ENCODE measurements around the gene TIMM22.

DNA sequence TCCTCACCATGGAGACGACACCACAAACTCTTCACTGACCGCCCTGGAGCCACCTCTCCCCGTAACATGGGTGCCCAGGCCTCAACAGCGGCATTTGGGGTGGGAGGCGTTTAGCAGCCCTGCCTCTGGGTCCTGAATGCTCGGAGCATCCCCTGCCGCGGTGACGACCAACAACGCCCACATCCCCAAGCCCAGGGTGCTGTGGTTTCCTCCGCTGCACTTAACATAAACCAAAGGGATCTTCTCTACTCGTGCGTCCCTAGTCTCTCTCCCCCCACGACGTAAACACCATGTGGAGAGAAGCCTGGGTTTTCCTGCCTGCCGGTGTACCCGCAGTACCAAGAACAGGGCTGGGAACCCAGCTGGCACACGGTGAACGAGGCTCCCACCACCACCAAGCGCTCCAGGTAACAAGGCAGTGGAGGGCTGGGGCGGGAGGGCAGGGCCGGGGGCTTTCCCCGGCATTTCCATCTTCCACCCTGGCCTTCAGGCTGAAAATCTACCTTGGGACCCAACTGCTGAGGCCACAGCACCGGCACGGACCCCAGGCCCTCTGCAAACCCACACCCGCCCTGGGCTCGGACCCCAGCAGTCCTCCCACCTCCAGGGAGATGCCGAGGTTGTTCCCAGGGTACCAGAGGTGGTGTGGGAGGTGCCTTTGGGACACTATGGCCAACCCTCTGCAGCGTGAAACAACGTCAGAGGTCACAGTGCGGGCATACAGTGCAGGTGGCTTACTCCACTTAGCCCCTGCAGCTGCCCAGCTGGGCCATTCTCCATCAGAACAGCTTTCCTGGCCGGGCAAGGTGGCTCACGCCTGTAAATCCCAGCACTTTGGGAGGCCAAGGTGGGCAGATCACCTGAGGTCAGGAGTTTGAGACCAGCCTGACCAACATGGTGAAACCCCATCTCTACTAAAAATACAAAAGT is 54.3 kb downstream of the TIMM22 start:
- TF ChIP-seq, protein P1, sequence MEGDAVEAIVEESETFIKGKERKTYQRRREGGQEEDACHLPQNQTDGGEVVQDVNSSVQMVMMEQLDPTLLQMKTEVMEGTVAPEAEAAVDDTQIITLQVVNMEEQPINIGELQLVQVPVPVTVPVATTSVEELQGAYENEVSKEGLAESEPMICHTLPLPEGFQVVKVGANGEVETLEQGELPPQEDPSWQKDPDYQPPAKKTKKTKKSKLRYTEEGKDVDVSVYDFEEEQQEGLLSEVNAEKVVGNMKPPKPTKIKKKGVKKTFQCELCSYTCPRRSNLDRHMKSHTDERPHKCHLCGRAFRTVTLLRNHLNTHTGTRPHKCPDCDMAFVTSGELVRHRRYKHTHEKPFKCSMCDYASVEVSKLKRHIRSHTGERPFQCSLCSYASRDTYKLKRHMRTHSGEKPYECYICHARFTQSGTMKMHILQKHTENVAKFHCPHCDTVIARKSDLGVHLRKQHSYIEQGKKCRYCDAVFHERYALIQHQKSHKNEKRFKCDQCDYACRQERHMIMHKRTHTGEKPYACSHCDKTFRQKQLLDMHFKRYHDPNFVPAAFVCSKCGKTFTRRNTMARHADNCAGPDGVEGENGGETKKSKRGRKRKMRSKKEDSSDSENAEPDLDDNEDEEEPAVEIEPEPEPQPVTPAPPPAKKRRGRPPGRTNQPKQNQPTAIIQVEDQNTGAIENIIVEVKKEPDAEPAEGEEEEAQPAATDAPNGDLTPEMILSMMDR (IDR thresholded peaks at IDR 0.05; ENCODE audit: extremely low read depth in 1 of 2, insufficient read depth in 1 of 2, low read depth in 1 of 2, low read length in 2 of 2) = no peak
- TF ChIP-seq POLR2AphosphoS5 (IDR thresholded peaks at IDR 0.05; ENCODE audit: insufficient read depth, low read depth, low read length) (no peak), EZH2 (IDR thresholded peaks at IDR 0.05; ENCODE audit: borderline replicate concordance, low read depth, low read length, severe bottlenecking) (no peak), POLR2A (IDR thresholded peaks at IDR 0.05; ENCODE audit: low read depth, low read length) (no peak), MYC (IDR thresholded peaks at IDR 0.05; ENCODE audit: low read depth, low read length) (no peak)
- TF ChIP-seq, protein P2, sequence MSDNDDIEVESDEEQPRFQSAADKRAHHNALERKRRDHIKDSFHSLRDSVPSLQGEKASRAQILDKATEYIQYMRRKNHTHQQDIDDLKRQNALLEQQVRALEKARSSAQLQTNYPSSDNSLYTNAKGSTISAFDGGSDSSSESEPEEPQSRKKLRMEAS (IDR thresholded peaks at IDR 0.05; ENCODE audit: insufficient read depth, insufficient read length) = no peak
